Osteoblast (primary cell): ENCODE results near the gene SREBF2. TPM values are rescaled to one million over a fixed set of nuclear protein-coding genes. Genes with fewer than 3 reads are reported as not detected.

Source experiments
- DNase-seq: peaks from one replicate; pipeline ENCODE4 v3.0.0; 2011; ENCODE audit warnings: low spot score, mixed read lengths; ENCODE audit not compliant: insufficient read length; ENCODE audit errors: missing footprints
- H2AFZ ChIP-seq: 2 replicates; pipeline ENCODE4 v1.6.0; 2011; ENCODE audit warnings: mild to moderate bottlenecking, low read length
- H3K27ac ChIP-seq: 2 replicates; pipeline ENCODE4 v1.5.1; 2011; ENCODE audit warnings: mild to moderate bottlenecking, low read depth, low read length, moderate library complexity
- H3K27me3 ChIP-seq: 2 replicates; pipeline ENCODE4 v1.6.0; 2012; ENCODE audit warnings: mild to moderate bottlenecking, control low read depth, inconsistent platforms, low read length, moderate library complexity; ENCODE audit not compliant: insufficient read depth
- H3K36me3 ChIP-seq: 2 replicates; pipeline ENCODE4 v1.5.1; 2011; ENCODE audit warnings: mild to moderate bottlenecking, low read length, control low read depth, moderate library complexity; ENCODE audit not compliant: insufficient read depth
- H3K4me1 ChIP-seq: 2 replicates; pipeline ENCODE4 v1.5.1; 2011; ENCODE audit warnings: mild to moderate bottlenecking, low read length, control low read depth, moderate library complexity; ENCODE audit not compliant: insufficient read depth
- H3K4me2 ChIP-seq: 2 replicates; pipeline ENCODE4 v1.6.0; 2011; ENCODE audit warnings: mild to moderate bottlenecking, low read length; ENCODE audit not compliant: insufficient read depth
- H3K4me3 ChIP-seq: fragments of 200-600 bp; sonication (generic); 3 replicates; pipeline ENCODE4 v1.5.1; 2012; ENCODE audit warnings: mild to moderate bottlenecking, low read length, inconsistent platforms; ENCODE audit not compliant: insufficient read depth
- H3K79me2 ChIP-seq: 2 replicates; pipeline ENCODE4 v1.6.0; 2012; ENCODE audit warnings: mild to moderate bottlenecking, low read length, control low read depth, inconsistent platforms; ENCODE audit not compliant: insufficient read depth
- H3K9me3 ChIP-seq: 2 replicates; pipeline ENCODE4 v1.5.1; 2011; ENCODE audit warnings: low read depth, low read length, control low read depth
- H4K20me1 ChIP-seq: 2 replicates; pipeline ENCODE4 v1.6.0; 2012; ENCODE audit warnings: mild to moderate bottlenecking, low read length, control low read depth; ENCODE audit not compliant: insufficient read depth
- CTCF ChIP-seq: IDR thresholded peaks from 2 replicates; pipeline ENCODE4 v1.5.1; 2011; ENCODE audit warnings: mild to moderate bottlenecking, low read depth, low read length, moderate library complexity; ENCODE audit errors: extremely low read depth
- total RNA-seq: library from RNA; depleted of rRNA; stranded (reverse); fragments of >200 nt; gene quantifications from 2 replicates; pipeline ENCODE4 v1.2.3, GENCODE V29; 2012

SREBF2 gene
- total RNA-seq, 1 donor, result 80.3 TPM

GRCh38 chr22:41907436-41908401 is 74.8 kb downstream of the SREBF2 start:
- peaks cover 36% of the 10 kb centered on the region for H3K27me3 ChIP-seq
- no peak for TF ChIP-seq CTCF
- no peak overlapping the region for H3K27ac ChIP-seq
- no peaks in the 10 kb centered on the region for H3K9me3 ChIP-seq
- H3K79me2 ChIP-seq, result no peaks in the 10 kb centered on the region
- H3K4me2 ChIP-seq, result no peak overlapping the region
- H3K36me3 ChIP-seq, result peaks cover 6% of the 10 kb centered on the region
- no peaks in the 10 kb centered on the region for H3K4me1 ChIP-seq
- peak; percentile 92 for DNase-seq
- peaks cover 6% of the 10 kb centered on the region for H4K20me1 ChIP-seq
- no peak overlapping the region for H2AFZ ChIP-seq
- no peak overlapping the region for H3K4me3 ChIP-seq

DNA sequence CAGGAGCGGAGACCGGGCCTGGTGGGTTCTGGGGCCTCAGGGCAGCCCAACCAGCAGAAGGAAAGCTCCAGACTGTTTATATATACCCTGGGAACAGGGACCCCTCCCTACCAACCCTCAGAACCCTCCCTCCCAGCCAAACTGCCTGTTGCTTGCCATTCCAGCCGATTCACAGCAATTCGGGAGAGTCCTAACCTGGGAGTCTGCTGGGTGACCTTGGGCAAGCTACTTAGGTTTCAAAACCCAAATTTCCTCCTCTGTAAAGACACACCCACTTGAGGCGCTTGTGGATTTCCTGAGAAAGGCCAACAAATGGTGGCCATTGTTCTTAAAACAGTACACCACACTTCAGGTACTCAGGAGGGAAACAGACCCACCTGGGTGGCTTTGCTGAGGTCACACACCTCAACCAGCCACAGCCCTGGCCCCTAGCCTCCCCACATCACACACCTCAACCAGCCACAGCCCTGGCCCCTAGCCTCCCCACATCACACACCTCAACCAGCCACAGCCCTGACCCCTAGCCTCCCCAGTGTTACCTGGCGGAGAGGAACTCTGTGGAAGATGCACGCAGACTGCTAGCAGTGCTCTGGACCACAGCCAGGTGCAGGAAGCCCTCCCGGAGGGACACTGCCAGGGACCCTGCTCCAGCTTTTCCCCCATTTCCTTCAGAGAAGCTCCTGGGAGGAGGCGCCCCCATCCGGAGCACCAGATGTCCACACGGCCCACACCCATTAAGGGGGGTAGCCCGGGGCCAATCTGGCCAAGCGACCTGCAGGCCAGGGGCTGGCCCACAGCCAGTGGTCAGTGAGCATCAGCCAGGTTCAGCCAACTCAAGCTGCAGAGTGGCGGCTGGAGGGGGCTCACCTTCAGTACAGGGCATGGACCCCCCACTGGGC is 75.8 kb downstream of the SREBF2 start:
- Histone ChIP-seq H3K4me2 (no peak overlapping the region), H3K27me3 (peaks cover 44% of the 10 kb centered on the region), H2AFZ (no peak overlapping the region), H3K9me3 (no peaks in the 10 kb centered on the region), H3K4me1 (no peaks in the 10 kb centered on the region), H3K36me3 (no peaks in the 10 kb centered on the region), H3K4me3 (no peak overlapping the region), H3K79me2 (no peaks in the 10 kb centered on the region), H3K27ac (no peak overlapping the region), H4K20me1 (peaks cover 6% of the 10 kb centered on the region)
- TF ChIP-seq CTCF, result no peak
- DNase-seq, result peak; percentile 87

DNA sequence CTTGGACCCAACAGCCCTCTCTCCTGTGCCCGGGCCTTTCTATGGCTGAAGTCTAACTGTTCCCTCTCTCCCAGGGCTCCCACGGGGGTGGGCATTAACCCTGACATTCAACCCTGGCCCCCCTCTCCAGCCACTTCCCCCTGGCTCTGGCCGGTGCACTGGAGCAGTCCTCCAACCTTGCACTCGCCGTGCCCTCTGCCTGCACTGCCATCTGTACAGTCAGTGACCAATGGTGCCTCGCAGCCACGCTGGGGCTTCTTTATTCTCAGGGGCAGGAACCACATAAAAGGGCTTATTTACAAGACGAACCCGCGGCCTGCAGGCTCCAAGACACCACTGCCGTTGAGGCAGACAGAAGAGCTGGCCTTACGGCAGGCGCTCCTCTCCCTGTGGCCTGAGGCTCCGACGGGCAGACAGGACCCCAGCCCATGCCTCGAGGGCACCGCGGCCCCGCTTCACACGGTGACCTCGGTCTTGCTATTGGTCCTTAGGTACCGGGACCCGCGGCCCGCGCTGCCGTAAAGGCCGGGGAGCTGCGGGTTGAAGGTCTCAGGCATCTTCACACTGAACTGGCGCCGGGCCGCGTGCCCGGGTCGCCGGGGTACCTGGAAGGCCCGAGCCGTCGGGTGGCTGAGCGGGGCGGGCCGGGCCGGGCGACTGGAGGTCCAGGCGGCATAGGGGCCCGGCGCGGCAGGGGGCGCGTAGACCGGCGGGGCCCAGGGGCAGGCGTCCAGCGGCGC is 76.6 kb downstream of the SREBF2 start:
- TF ChIP-seq CTCF, result no peak
- Histone ChIP-seq H3K4me3 (no peak overlapping the region), H4K20me1 (peaks cover 6% of the 10 kb centered on the region), H3K27ac (no peak overlapping the region), H3K27me3 (peaks cover 50% of the 10 kb centered on the region), H3K4me1 (no peaks in the 10 kb centered on the region), H3K36me3 (no peaks in the 10 kb centered on the region), H3K79me2 (no peaks in the 10 kb centered on the region), H3K9me3 (no peaks in the 10 kb centered on the region), H2AFZ (no peak overlapping the region), H3K4me2 (no peak overlapping the region)
- DNase-seq, result peak; percentile 91
